ENCODE results near the gene LMF1.
A peak's percentile ranks its signal among the peaks of the same experiment; 100 is the strongest.

The LMF1 gene

DNA sequence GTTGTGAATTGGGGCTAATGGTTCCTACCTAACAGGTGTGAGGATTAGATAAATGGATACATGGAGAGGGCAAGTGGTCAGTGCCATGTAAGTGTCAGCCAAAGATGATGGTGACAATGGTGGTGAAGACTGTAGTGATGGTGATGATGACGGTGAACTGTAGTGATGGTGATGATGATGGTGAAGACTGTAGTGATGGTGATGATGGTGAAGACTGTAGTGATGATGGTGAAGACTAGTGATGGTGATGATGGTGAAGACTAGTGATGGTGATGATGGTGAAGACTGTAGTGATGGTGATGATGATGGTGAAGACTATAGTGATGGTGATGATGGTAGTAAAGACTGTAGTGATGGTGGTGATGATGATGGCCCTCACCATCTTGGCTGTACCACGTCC lies 152.2 kb downstream of the LMF1 start:
- Histone ChIP-seq H3K4me3 (no peak overlapping the region), H3K9me3 (peaks cover 28% of the 10 kb centered on the region), H3K9ac (no peak overlapping the region), H4K20me1 (no peaks in the 10 kb centered on the region), H3K27ac (no peak overlapping the region), H3K4me2 (peak overlapping the region; percentile 80), H3K4me1 (peaks cover 86% of the 10 kb centered on the region), H3K36me3 (no peaks in the 10 kb centered on the region), H3K27me3 (peaks cover under 1% of the 10 kb centered on the region; the same call in 1 of the 2 replicates)
- no peak for TF ChIP-seq Cebpa-rat (IDR thresholded peaks at IDR 0.05)

DNA sequence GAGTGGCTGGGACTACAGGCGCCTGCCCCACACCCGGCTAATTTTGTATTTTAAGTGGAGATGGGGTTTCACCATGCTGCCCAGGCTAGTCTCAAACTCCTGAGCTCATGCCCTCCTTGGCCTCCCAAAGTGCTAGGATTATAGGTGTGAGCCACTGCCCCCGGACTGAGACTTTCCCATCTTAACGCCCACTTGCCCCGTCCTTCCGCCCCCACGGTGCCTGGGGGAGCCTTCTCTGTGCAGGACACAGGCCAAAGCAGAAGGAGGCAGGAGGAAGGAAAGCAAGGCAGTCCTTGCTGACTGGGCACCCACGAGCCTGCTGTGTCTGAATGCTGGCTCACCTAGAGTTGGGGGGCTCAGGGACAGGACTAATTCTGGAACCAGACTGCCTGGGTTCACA lies 152.7 kb downstream of the LMF1 start:
- Histone ChIP-seq H4K20me1 (no peaks in the 10 kb centered on the region), H3K4me2 (no peak overlapping the region), H3K4me3 (no peak overlapping the region), H3K4me1 (peaks cover 88% of the 10 kb centered on the region), H3K9ac (no peak overlapping the region), H3K27ac (no peak overlapping the region), H3K9me3 (peaks cover 24% of the 10 kb centered on the region; the same call in 1 of the 2 replicates), H3K27me3 (peaks cover 5% of the 10 kb centered on the region), H3K36me3 (no peaks in the 10 kb centered on the region)
- no peak for TF ChIP-seq Cebpa-rat (IDR thresholded peaks at IDR 0.05)

- no peak overlapping the region for H3K4me3 ChIP-seq
- no peaks in the 10 kb centered on the region for H4K20me1 ChIP-seq
- H3K9ac ChIP-seq, result no peak overlapping the region
- TF ChIP-seq Cebpa-rat (IDR thresholded peaks at IDR 0.05), result no peak
- H3K27me3 ChIP-seq, result peaks cover 14% of the 10 kb centered on the region
- no peak overlapping the region for H3K27ac ChIP-seq
- H3K9me3 ChIP-seq, result peaks cover 22% of the 10 kb centered on the region; the same call in 1 of the 2 replicates
- peaks cover 83% of the 10 kb centered on the region for H3K4me1 ChIP-seq
- no peaks in the 10 kb centered on the region for H3K36me3 ChIP-seq
- H3K4me2 ChIP-seq, result peak overlapping the region; percentile 77
Measured at GRCh38 chr16:817001-817906, 153.5 kb downstream of the LMF1 start.

DNA sequence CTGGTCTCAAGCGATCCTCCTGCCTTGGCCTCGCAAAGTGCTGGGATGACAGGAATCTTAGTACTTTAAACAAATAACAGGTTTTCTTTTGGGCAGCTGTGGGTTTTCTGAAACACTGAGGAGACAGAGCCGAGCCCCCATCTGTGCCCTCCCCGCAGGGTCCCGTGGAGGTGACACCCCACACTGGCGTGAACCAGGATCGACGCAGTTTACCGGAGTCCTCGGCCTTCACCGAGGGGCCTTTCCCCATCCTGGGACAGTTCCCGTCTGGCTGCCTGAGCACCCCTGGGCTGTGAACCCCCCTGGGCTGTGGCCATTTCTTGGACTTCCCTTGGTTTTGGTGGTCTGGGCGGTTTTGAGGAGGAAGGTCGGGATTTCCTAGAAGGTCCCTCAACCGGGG lies 154.9 kb downstream of the LMF1 start:
- TF ChIP-seq Cebpa-rat (IDR thresholded peaks at IDR 0.05), result no peak
- Histone ChIP-seq H3K27me3 (peaks cover 25% of the 10 kb centered on the region), H3K4me2 (peak overlapping the region; percentile 77), H3K4me1 (peaks cover 70% of the 10 kb centered on the region), H3K9me3 (peaks cover 22% of the 10 kb centered on the region; the same call in 1 of the 2 replicates), H3K4me3 (no peak overlapping the region), H3K27ac (no peak overlapping the region), H3K36me3 (no peaks in the 10 kb centered on the region), H4K20me1 (no peaks in the 10 kb centered on the region; the same call in 1 of the 2 replicates), H3K9ac (no peak overlapping the region)

- H3K4me1 ChIP-seq, result peaks cover 65% of the 10 kb centered on the region
- no peak overlapping the region for H3K4me3 ChIP-seq
- H3K9ac ChIP-seq, result no peak overlapping the region
- no peaks in the 10 kb centered on the region for H3K36me3 ChIP-seq
- no peak for TF ChIP-seq Cebpa-rat (IDR thresholded peaks at IDR 0.05)
- peak overlapping the region; percentile 77 for H3K4me2 ChIP-seq
- H3K27me3 ChIP-seq, result peaks cover 34% of the 10 kb centered on the region
- no peak overlapping the region for H3K27ac ChIP-seq
- H4K20me1 ChIP-seq, result no peaks in the 10 kb centered on the region; the same call in 1 of the 2 replicates
- peaks cover 22% of the 10 kb centered on the region; the same call in 1 of the 2 replicates for H3K9me3 ChIP-seq
Measured at GRCh38 chr16:814974-815373, 155.8 kb downstream of the LMF1 start.

DNA sequence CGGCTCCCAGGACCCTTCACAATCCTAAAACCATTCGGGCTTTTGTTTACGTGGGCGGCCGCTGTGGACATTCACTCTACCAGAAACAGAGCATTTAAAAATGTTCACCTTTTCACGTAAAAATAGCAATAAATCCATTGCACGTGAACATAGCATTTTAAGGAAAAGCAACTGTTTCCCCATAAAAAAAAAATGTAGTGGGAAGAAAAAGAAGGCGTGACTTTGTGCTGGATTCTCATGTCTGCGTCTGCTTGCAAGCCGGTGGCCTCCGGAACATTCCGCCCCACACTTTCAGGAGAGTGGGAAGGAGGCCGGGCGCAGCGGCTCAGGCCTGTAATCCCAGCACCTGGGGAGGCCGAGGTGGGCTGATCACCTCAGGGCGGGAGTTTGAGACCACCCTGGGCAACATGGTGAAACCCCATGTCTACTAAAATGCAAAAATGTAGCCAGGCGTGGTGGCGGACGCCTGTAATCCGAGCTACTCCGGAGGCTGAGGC lies 156.8 kb downstream of the LMF1 start:
- Histone ChIP-seq H3K4me3 (no peak overlapping the region), H3K27me3 (peaks cover 44% of the 10 kb centered on the region), H4K20me1 (no peaks in the 10 kb centered on the region; the same call in 1 of the 2 replicates), H3K9ac (no peak overlapping the region), H3K9me3 (peaks cover 22% of the 10 kb centered on the region), H3K4me1 (peaks cover 65% of the 10 kb centered on the region), H3K27ac (no peak overlapping the region), H3K36me3 (no peaks in the 10 kb centered on the region), H3K4me2 (peak overlapping the region; percentile 77)
- TF ChIP-seq Cebpa-rat (IDR thresholded peaks at IDR 0.05), result no peak

- TF ChIP-seq Cebpa-rat (IDR thresholded peaks at IDR 0.05), result no peak
- H3K36me3 ChIP-seq, result no peaks in the 10 kb centered on the region
- H3K27ac ChIP-seq, result no peak overlapping the region
- H3K9ac ChIP-seq, result no peak overlapping the region
- no peak overlapping the region for H3K4me3 ChIP-seq
- H3K4me1 ChIP-seq, result peaks cover 62% of the 10 kb centered on the region
- peaks cover 16% of the 10 kb centered on the region for H3K9me3 ChIP-seq
- peaks cover 50% of the 10 kb centered on the region for H3K27me3 ChIP-seq
- no peaks in the 10 kb centered on the region; the same call in 1 of the 2 replicates for H4K20me1 ChIP-seq
- peak overlapping the region; percentile 77 for H3K4me2 ChIP-seq
Measured at GRCh38 chr16:813204-813915, 157.4 kb downstream of the LMF1 start.

- no peak overlapping the region for H3K9ac ChIP-seq
- no peak overlapping the region; the same call in 1 of the 2 replicates for H3K4me2 ChIP-seq
Measured at GRCh38 chr16:808085-808386, 162.7 kb downstream of the LMF1 start.

GRCh38 chr16:807347-808084 lies 163.3 kb downstream of the LMF1 start:
- H3K9me3 ChIP-seq, result peaks cover 6% of the 10 kb centered on the region
- peak overlapping the region; percentile 28; the same call in 1 of the 2 replicates for H3K9ac ChIP-seq
- peaks cover 32% of the 10 kb centered on the region for H3K4me1 ChIP-seq
- no peaks in the 10 kb centered on the region for H3K36me3 ChIP-seq
- no peak overlapping the region for H3K27ac ChIP-seq
- H4K20me1 ChIP-seq, result peaks cover 18% of the 10 kb centered on the region; the same call in 1 of the 2 replicates
- peaks cover 97% of the 10 kb centered on the region for H3K27me3 ChIP-seq
- H3K4me2 ChIP-seq, result peak overlapping the region; percentile 69
- H3K4me3 ChIP-seq, result peak overlapping the region; percentile 59
- no peak for TF ChIP-seq Cebpa-rat (IDR thresholded peaks at IDR 0.05)

More at GRCh38 chr16:808085-808386, 162.7 kb downstream of the LMF1 start:
- Histone ChIP-seq H3K4me3 (peak overlapping the region; percentile 59), H3K27ac (no peak overlapping the region), H4K20me1 (peaks cover 13% of the 10 kb centered on the region; the same call in 1 of the 2 replicates), H3K4me1 (peaks cover 31% of the 10 kb centered on the region), H3K27me3 (peaks cover 97% of the 10 kb centered on the region), H3K9me3 (peaks cover 6% of the 10 kb centered on the region), H3K36me3 (no peaks in the 10 kb centered on the region)
- no peak for TF ChIP-seq Cebpa-rat (IDR thresholded peaks at IDR 0.05)
